Effector memory CD4-positive, alpha-beta T cell (primary cell): ENCODE measurements around the gene MEG3.

Source experiments
- DNase-seq, 3 donors: peaks; one replicate each; pipeline ENCODE4 v3.0.0-alpha.2; 2020
- H3K27ac ChIP-seq: 2 replicates; pipeline ENCODE4 v1.7.0; 2013; ENCODE audit warnings: mild to moderate bottlenecking, low read length, moderate library complexity; ENCODE audit not compliant: insufficient read depth, poor library complexity, severe bottlenecking
- H3K27me3 ChIP-seq: replicated peaks from 2 replicates; pipeline ENCODE4 v1.7.0; 2013; ENCODE audit warnings: mild to moderate bottlenecking, low read length; ENCODE audit not compliant: insufficient read depth, control insufficient read depth, poor library complexity, severe bottlenecking
- H3K36me3 ChIP-seq: 2 replicates; pipeline ENCODE4 v1.7.0; 2013; ENCODE audit warnings: mild to moderate bottlenecking, low read length, moderate library complexity; ENCODE audit not compliant: control insufficient read depth, insufficient read depth
- H3K4me1 ChIP-seq: 2 replicates; pipeline ENCODE4 v1.7.0; 2013; ENCODE audit warnings: low read length, mild to moderate bottlenecking; ENCODE audit not compliant: control insufficient read depth, insufficient read depth, poor library complexity, severe bottlenecking
- H3K4me3 ChIP-seq: 2 replicates; pipeline ENCODE4 v1.7.0; 2013; ENCODE audit warnings: low read length, low read depth, mild to moderate bottlenecking; ENCODE audit not compliant: insufficient read depth, poor library complexity, severe bottlenecking
- H3K9me3 ChIP-seq: 2 replicates; pipeline ENCODE4 v1.7.0; 2013; ENCODE audit warnings: mild to moderate bottlenecking, low read length, moderate library complexity; ENCODE audit not compliant: control insufficient read depth

The MEG3 gene

GRCh38 chr14:100830681-100831080, 4.8 kb downstream of the MEG3 start:
- Histone ChIP-seq H3K27me3 (no peaks in the 10 kb centered on the region), H3K4me3 (no peak overlapping the region), H3K4me1 (no peaks in the 10 kb centered on the region), H3K27ac (no peak overlapping the region), H3K36me3 (no peaks in the 10 kb centered on the region), H3K9me3 (no peaks in the 10 kb centered on the region)
- no peak for DNase-seq

DNA sequence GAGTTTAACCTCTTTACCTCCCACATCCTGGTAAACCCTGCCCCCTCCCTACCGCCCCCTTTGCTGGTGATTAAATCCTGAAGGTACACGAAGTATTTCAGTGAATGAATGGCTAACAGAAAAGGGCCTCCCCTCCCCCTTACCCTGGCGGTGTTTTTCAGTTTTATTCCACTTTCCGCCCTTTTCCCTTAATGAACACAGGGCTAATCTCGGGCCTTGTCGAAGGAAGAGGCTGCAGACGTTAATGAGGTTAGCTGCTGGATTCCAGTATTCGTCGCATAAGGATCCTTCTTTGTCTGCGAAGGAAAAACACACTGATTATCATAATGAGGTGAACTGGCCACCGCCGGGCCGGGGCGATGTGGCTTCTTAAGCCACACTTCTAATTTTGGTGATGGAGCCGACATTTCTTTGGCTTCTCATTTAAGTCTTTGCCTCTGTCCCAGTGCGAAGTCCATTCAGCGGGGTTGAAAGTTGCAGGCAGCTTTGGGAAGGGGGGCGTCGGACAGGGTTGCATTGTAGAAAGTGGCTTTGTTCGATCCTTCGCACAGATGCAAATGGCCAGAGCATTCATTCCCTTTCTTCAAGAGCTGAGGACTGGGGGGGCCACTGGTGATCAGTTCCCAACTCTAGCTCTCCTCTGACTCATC, 6.5 kb downstream of the MEG3 start:
- Histone ChIP-seq H3K4me1 (no peaks in the 10 kb centered on the region), H3K36me3 (no peaks in the 10 kb centered on the region), H3K27me3 (peaks cover 6% of the 10 kb centered on the region), H3K27ac (no peak overlapping the region), H3K4me3 (no peak overlapping the region), H3K9me3 (no peaks in the 10 kb centered on the region)
- no peak for DNase-seq

GRCh38 chr14:100834082-100834793, 8.3 kb downstream of the MEG3 start:
- no peak for DNase-seq
- Histone ChIP-seq H3K36me3 (no peaks in the 10 kb centered on the region), H3K9me3 (no peaks in the 10 kb centered on the region), H3K4me3 (no peak overlapping the region), H3K4me1 (no peaks in the 10 kb centered on the region), H3K27ac (no peak overlapping the region), H3K27me3 (peaks cover 6% of the 10 kb centered on the region)

DNA sequence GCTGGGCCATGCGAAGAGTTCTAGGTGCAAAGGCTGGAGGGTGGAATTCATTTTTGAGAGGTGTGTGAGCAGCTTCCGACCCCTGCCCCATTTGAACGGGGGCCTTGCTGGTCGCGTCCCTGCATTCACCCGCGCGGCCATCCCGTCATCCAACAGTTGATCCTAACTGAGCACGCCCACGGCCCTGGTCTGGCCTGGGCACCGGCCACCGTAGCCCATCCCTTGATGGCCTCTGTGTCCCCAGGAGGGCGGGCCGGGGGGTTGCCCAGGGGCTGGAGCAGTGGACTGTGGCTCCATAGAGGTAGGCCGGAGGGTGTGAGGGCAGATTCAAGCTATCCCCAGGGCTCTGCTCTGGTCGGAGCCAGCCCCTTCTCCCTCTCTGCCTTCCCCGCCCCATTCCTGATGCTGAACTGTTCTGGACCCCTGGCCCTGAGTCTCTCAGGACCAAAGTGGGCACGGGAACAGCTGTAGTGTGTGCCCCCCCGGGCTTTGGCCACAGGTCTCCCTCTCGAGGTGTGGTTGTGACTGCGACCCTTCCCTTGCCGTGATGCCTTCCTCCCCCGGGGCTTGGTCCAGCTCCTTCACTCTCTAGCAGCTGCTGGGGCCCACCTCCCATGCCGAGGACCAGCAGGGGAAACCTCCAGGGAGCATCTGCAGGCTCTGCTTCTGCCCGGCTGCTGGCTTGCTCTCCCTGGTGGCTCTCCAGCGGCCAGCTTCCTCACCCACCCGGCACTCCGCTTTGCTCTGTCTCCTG, 9.1 kb downstream of the MEG3 start:
- Histone ChIP-seq H3K4me3 (no peak overlapping the region), H3K27ac (no peak overlapping the region), H3K36me3 (no peaks in the 10 kb centered on the region), H3K4me1 (no peaks in the 10 kb centered on the region), H3K27me3 (peaks cover 6% of the 10 kb centered on the region), H3K9me3 (no peaks in the 10 kb centered on the region)
- no peak for DNase-seq

GRCh38 chr14:100835548-100836310, 9.8 kb downstream of the MEG3 start:
- peaks cover 6% of the 10 kb centered on the region for H3K27me3 ChIP-seq
- no peak for DNase-seq
- no peaks in the 10 kb centered on the region for H3K4me1 ChIP-seq
- no peak overlapping the region for H3K4me3 ChIP-seq
- no peaks in the 10 kb centered on the region for H3K9me3 ChIP-seq
- H3K36me3 ChIP-seq, result no peaks in the 10 kb centered on the region
- no peak overlapping the region for H3K27ac ChIP-seq

- Histone ChIP-seq H3K4me3 (no peak overlapping the region), H3K27ac (no peak overlapping the region), H3K36me3 (no peaks in the 10 kb centered on the region), H3K27me3 (peaks cover 6% of the 10 kb centered on the region), H3K4me1 (no peaks in the 10 kb centered on the region), H3K9me3 (no peaks in the 10 kb centered on the region)
- DNase-seq, result no peak
These were observed 10.4 kb downstream of the MEG3 start for GRCh38 chr14:100836311-100836805.

GRCh38 chr14:100836941-100837804, 11.3 kb downstream of the MEG3 start:
- Histone ChIP-seq H3K4me3 (no peak overlapping the region), H3K27ac (no peak overlapping the region), H3K4me1 (no peaks in the 10 kb centered on the region), H3K36me3 (no peaks in the 10 kb centered on the region), H3K27me3 (peaks cover 6% of the 10 kb centered on the region), H3K9me3 (no peaks in the 10 kb centered on the region)
- DNase-seq, result no peak

GRCh38 chr14:100837805-100838350, 12.0 kb downstream of the MEG3 start:
- no peaks in the 10 kb centered on the region for H3K9me3 ChIP-seq
- H3K4me1 ChIP-seq, result no peaks in the 10 kb centered on the region
- no peak overlapping the region for H3K27ac ChIP-seq
- no peak for DNase-seq
- peaks cover 6% of the 10 kb centered on the region for H3K27me3 ChIP-seq
- H3K4me3 ChIP-seq, result no peak overlapping the region
- H3K36me3 ChIP-seq, result no peaks in the 10 kb centered on the region
